ENCODE measurements around the gene MAN1C1. TPM values are rescaled to one million over a fixed set of nuclear protein-coding genes. Genes with fewer than 3 reads are reported as not detected.

The MAN1C1 gene
- total and polyA plus RNA-seq, 9 of the 15 experiments (the other 6 are each of a cell fraction or from before 2014, with no cell fraction given) = 0.04 to 0.44 (median 0.10) TPM; not detected in 3

GRCh38 chr1:25760122-25760719 is 143.6 kb downstream of the MAN1C1 start:
- H3K4me1 ChIP-seq (replicated peaks in 1 of 2; ENCODE audit: control insufficient read depth in 2 of 2, insufficient read depth in 2 of 2, low read length in 2 of 2) = peaks cover 7 to 12% of the 10 kb centered on the region in 2 experiments
- DNase-seq (ENCODE audit: extremely low read depth in 1 of 4, low spot score in 3 of 4) (peak in 1 of 4 experiments; percentile 38), ATAC-seq (peak; percentile 54), FAIRE-seq (peak; percentile 59)
- peaks cover 35% of the 10 kb centered on the region for H4K20me1 ChIP-seq (replicated peaks; ENCODE audit: control insufficient read depth, insufficient read depth, low read length)
- peak overlapping the region in 1 of 2 experiments; percentile 21; a peak in 1 of 4 replicates for H3K9ac ChIP-seq (ENCODE audit: insufficient read depth in 1 of 2, low read depth in 2 of 2, low read length in 2 of 2)
- H2AFZ ChIP-seq (ENCODE audit: low read depth, low read length) = no peak overlapping the region
- 19% methylated on average over 11 of the region's 11 CpGs for WGBS (ENCODE audit: insufficient coverage, low coverage, missing lambda C conversion rate)
- peaks cover 33 to 55% of the 10 kb centered on the region in 2 experiments for H3K27me3 ChIP-seq (ENCODE audit: control insufficient read depth in 2 of 2, insufficient read depth in 2 of 2, low read length in 2 of 2)
- intact Hi-C loops (cut with micrococcal nuclease) (loop anchor here (2.0 kb wide), 1 partner anchor 37 kb away; no protein-coding TSS in a partner anchor), in situ Hi-C loops (cut with MboI) (no loop called here)
- no peaks in the 10 kb centered on the region for H3K36me3 ChIP-seq (ENCODE audit: control insufficient read depth, insufficient read depth, low read length)
- BruUV-seq (replicated peaks) = no TSS peak
- H3K4me2 ChIP-seq (ENCODE audit: insufficient read depth, low read length) = no peak overlapping the region
- no peaks in the 10 kb centered on the region for H3K9me3 ChIP-seq (replicated peaks; ENCODE audit: control insufficient read depth, insufficient read depth, low read depth, low read length)
- ChIA-PET CTCF (ENCODE audit: low intra/inter-chr PET ratio) (no interaction called here), POLR2A (interaction anchor here (0.6 to 2.4 kb wide), 7 partner anchors 12 to 617 kb away, joined by 3 to 10 read pairs (median 4); no protein-coding TSS in a partner anchor)
- H3K79me2 ChIP-seq (ENCODE audit: control insufficient read depth, insufficient read depth, low read length) = no peaks in the 10 kb centered on the region
- H3K4me3 ChIP-seq = no peak overlapping the region
- no peaks in the 10 kb centered on the region for H3K9me1 ChIP-seq (ENCODE audit: control insufficient read depth, insufficient read depth, low read length)
- no peak overlapping the region for H3K27ac ChIP-seq (ENCODE audit: extremely low read depth, low read depth, low read length)
- TF ChIP-seq POLR2AphosphoS2 (IDR thresholded peaks at IDR 0.05; ENCODE audit: low read length) (no peak), TAL1 (IDR thresholded peaks at IDR 0.05) (0 out of 2 replicates have a peak, but pooled peaks have one; percentile 27), ZNF707 (CRISPR knock-in tag; conservative IDR thresholded peaks at IDR 0.05) (no peak), ZNF407 (IDR thresholded peaks at IDR 0.05; ENCODE audit: low read depth) (no peak), ZNF740 (CRISPR knock-in tag; IDR thresholded peaks at IDR 0.05) (no peak), ZNF740 (tag; IDR thresholded peaks at IDR 0.05) (no peak), RCOR1 (IDR thresholded peaks at IDR 0.05; ENCODE audit: borderline replicate concordance in 1 of 2, low read depth in 2 of 2, low read length in 2 of 2) (peak; percentile 49 to 97; a peak in 2 of 4 replicates), CBFA2T3 (IDR thresholded peaks at IDR 0.05) (peak; percentile 71), ZNF398 (CRISPR knock-in tag; IDR thresholded peaks at IDR 0.05) (no peak), U2AF2 (optimal IDR thresholded peaks at IDR 0.05; ENCODE audit: low read depth, low read length) (no peak), KLF16 (IDR thresholded peaks at IDR 0.05) (no peak), ZNF174 (CRISPR knock-in tag; IDR thresholded peaks at IDR 0.05) (no peak)
